Upper lobe of left lung (tissue), 6 donors: ENCODE data around the gene SAA4. TPM values are rescaled to one million over a fixed set of nuclear protein-coding genes. Genes with fewer than 3 reads are reported as not detected.

Source experiments
- ATAC-seq, 2 donors: fragments of 200-7000 bp; cut with Tn5 transposase; one replicate each; pipeline ENCODE4 v1.9.1; 2022; ENCODE audit warnings: mild to moderate bottlenecking in 2 of 2, moderate library complexity in 2 of 2; ENCODE audit not compliant: low FRiP score in 2 of 2
- DNase-seq, 2 donors: peaks; one replicate each; pipeline ENCODE4 v3.0.0-alpha.2; 2019 to 2020
- H3K27ac ChIP-seq, 4 donors: fragments of 200-600 bp; sonication (generic); one replicate each; pipeline ENCODE4 v1.5.1; 2016 to 2019
- H3K27me3 ChIP-seq, 4 donors: fragments of 200-600 bp; sonication (generic); one replicate each; pipeline ENCODE4 v1.5.1; 2017 to 2019
- H3K36me3 ChIP-seq, 4 donors: fragments of 200-600 bp; sonication (generic); one replicate each; pipeline ENCODE4 v1.5.1; 2016 to 2019
- H3K4me1 ChIP-seq, 4 donors: fragments of 200-600 bp; sonication (generic); one replicate each; pipeline ENCODE4 v1.5.1; 2018 to 2019
- H3K4me3 ChIP-seq, 4 donors: fragments of 200-600 bp; sonication (generic); one replicate each; pipeline ENCODE4 v1.5.1; 2017 to 2019; ENCODE audit warnings: mild to moderate bottlenecking in 2 of 4, moderate library complexity in 1 of 4
- H3K9me3 ChIP-seq, 4 donors: fragments of 200-600 bp; sonication (generic); one replicate each; pipeline ENCODE4 v1.5.1; 2018 to 2019
- EP300 ChIP-seq, 4 donors: sonication (generic); formaldehyde crosslinking; IDR thresholded peaks; one replicate each; pipeline ENCODE4 v1.5.1; 2017; ENCODE audit warnings: antibody characterized with exemption in 4 of 4, control low read depth in 2 of 4
- POLR2A ChIP-seq, 4 donors: fragments of 450-650 bp; IDR thresholded peaks; one replicate each; pipeline ENCODE4 v1.5.1; 2016 to 2017; ENCODE audit warnings: antibody characterized with exemption in 4 of 4, mild to moderate bottlenecking in 2 of 4
- POLR2AphosphoS5 ChIP-seq, 2 donors: sonication (generic); formaldehyde crosslinking; IDR thresholded peaks; one replicate each; pipeline ENCODE4 v1.5.1; 2017; ENCODE audit warnings: antibody characterized with exemption in 2 of 2
- WGBS, 2 donors: methylation state at CpG; one replicate each; pipeline ENCODE4 v1.1.5; 2017 to 2018; 5-methylcytosine and 5-hydroxymethylcytosine counted together
- total RNA-seq, 6 donors: library from RNA; depleted of rRNA in 4 of 6; stranded (reverse); fragments of >200 nt in 4 of 6; gene quantifications; one replicate each; pipeline versions ENCODE4 v1.1.0 to v1.2.1, GENCODE V29; 2016 to 2021
- TF ChIP-seq, protein P1 (sequence below), 6 experiments: fragments of 450-650 bp in 4 of 6; fragments of 200-600 bp in 2 of 6; sonication (generic) in 2 of 6; IDR thresholded peaks; one replicate each; pipeline ENCODE4 v1.5.1; 2016 to 2019; ENCODE audit warnings: antibody characterized with exemption in 6 of 6
- donor health status: DM: no; HTN: no; CAD: no; lungs with moderate emphysema.
- donor health status: DM: no; HTN: yes; CAD: no; lungs with severe emphysema.

Gene SAA4
- total RNA-seq, 6 donors from 2014 or later = 0.72 TPM; not detected in 5

DNA sequence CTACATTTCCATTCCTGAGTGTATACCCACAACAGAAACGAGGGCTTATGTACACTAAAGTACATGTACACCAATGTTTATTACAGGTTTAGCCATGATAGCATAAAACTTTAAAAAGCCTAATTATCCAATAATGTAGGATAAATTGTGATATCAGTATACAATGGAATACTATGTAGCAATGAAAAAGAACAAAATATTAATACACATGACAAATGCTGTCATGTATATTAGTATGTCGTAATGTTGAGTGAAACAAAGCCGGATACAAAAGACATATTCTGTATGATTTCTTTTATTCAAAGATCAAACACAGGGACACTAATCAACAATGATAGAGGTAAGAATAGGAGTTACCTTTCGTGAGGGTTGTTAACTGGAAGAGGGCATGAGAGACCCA is 2.7 kb downstream of the SAA4 start:
- DNase-seq = no peak
- TF ChIP-seq EP300 (IDR thresholded peaks at IDR 0.05) = no peak
- TF ChIP-seq, protein P1, sequence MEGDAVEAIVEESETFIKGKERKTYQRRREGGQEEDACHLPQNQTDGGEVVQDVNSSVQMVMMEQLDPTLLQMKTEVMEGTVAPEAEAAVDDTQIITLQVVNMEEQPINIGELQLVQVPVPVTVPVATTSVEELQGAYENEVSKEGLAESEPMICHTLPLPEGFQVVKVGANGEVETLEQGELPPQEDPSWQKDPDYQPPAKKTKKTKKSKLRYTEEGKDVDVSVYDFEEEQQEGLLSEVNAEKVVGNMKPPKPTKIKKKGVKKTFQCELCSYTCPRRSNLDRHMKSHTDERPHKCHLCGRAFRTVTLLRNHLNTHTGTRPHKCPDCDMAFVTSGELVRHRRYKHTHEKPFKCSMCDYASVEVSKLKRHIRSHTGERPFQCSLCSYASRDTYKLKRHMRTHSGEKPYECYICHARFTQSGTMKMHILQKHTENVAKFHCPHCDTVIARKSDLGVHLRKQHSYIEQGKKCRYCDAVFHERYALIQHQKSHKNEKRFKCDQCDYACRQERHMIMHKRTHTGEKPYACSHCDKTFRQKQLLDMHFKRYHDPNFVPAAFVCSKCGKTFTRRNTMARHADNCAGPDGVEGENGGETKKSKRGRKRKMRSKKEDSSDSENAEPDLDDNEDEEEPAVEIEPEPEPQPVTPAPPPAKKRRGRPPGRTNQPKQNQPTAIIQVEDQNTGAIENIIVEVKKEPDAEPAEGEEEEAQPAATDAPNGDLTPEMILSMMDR (IDR thresholded peaks at IDR 0.05) = no peak
- no peak for TF ChIP-seq POLR2AphosphoS5 (IDR thresholded peaks at IDR 0.05)
- TF ChIP-seq POLR2A (IDR thresholded peaks at IDR 0.05) = no peak
- no peak overlapping the region for H3K4me3 ChIP-seq
- ATAC-seq = no peak
- 86 to 94% methylated on average over 4 of the region's 4 CpGs for WGBS, 2 donors
- H3K4me1 ChIP-seq = no peaks in the 10 kb centered on the region
- H3K9me3 ChIP-seq = no peaks in the 10 kb centered on the region
- no peak overlapping the region for H3K27ac ChIP-seq
- H3K36me3 ChIP-seq = no peaks in the 10 kb centered on the region
- H3K27me3 ChIP-seq = no peaks in the 10 kb centered on the region

DNA sequence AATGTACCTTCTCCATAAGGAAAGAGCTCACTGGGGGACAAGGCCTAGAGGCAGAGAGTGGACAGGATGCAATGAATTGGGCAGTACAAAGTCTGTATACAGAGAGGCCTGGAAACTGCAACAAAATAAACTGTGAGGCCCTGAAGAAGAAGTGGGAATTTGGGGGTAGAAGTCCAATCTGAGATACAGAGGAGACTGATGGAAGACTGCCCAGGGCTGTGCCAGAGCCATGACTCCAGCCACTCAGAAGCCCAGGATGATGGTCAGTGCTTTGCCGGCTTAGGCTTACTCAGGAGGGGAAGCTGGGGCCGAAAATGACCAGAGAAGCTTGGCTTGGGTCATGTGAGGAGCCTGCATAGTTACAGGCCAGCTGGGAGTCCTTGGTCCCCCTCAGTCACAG is 5.7 kb downstream of the SAA4 start:
- DNase-seq = no peak
- TF ChIP-seq EP300 (IDR thresholded peaks at IDR 0.05) (no peak), POLR2AphosphoS5 (IDR thresholded peaks at IDR 0.05) (no peak), POLR2A (IDR thresholded peaks at IDR 0.05) (no peak)
- TF ChIP-seq, protein P1 (IDR thresholded peaks at IDR 0.05) = no peak
- peak in 1 of 2 donors; percentile 14 for ATAC-seq
- H3K4me1 ChIP-seq = no peaks in the 10 kb centered on the region
- no peaks in the 10 kb centered on the region for H3K9me3 ChIP-seq
- H3K4me3 ChIP-seq = no peak overlapping the region
- H3K27ac ChIP-seq = no peak overlapping the region
- H3K27me3 ChIP-seq = no peaks in the 10 kb centered on the region
- H3K36me3 ChIP-seq = no peaks in the 10 kb centered on the region
- WGBS, 2 donors = 74 to 77% methylated on average over 2 of the region's 2 CpGs

GRCh38 chr11:18229501-18229900 is 7.1 kb downstream of the SAA4 start:
- H3K27ac ChIP-seq = no peak overlapping the region
- WGBS, 2 donors = 48 to 59% methylated on average over 2 of the region's 3 CpGs
- ATAC-seq = no peak
- no peak for DNase-seq
- H3K9me3 ChIP-seq = no peaks in the 10 kb centered on the region
- H3K27me3 ChIP-seq = no peaks in the 10 kb centered on the region
- TF ChIP-seq EP300 (IDR thresholded peaks at IDR 0.05) = no peak
- TF ChIP-seq POLR2AphosphoS5 (IDR thresholded peaks at IDR 0.05) = no peak
- no peak for TF ChIP-seq POLR2A (IDR thresholded peaks at IDR 0.05)
- TF ChIP-seq, protein P1 (IDR thresholded peaks at IDR 0.05) = no peak
- H3K4me3 ChIP-seq = no peak overlapping the region
- H3K36me3 ChIP-seq = no peaks in the 10 kb centered on the region
- no peaks in the 10 kb centered on the region for H3K4me1 ChIP-seq

DNA sequence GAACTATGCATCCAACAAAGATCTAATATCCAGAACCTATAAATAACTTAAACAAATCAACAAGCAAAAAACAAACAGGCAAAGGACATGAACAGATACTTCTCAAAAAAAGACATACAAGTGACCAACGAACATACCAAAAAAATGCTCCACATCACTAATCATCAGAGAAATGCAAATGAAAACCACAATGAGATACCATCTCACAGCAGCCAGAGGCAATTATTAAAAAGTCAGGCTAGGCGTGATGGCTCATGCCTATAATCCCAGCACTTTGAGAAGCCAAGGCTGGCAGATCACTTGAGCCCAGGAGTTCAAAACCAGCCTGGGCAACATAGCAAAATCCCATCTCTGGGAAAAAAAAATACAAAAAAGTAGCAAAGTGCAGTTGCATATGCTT is 10.7 kb downstream of the SAA4 start:
- no peaks in the 10 kb centered on the region for H3K9me3 ChIP-seq
- no peaks in the 10 kb centered on the region for H3K4me1 ChIP-seq
- no peak overlapping the region for H3K4me3 ChIP-seq
- no peak for TF ChIP-seq POLR2AphosphoS5 (IDR thresholded peaks at IDR 0.05)
- no peak for TF ChIP-seq EP300 (IDR thresholded peaks at IDR 0.05)
- TF ChIP-seq POLR2A (IDR thresholded peaks at IDR 0.05) = no peak
- TF ChIP-seq, protein P1 (IDR thresholded peaks at IDR 0.05) = no peak
- H3K27me3 ChIP-seq = no peaks in the 10 kb centered on the region
- ATAC-seq = no peak
- 70 to 71% methylated on average over 2 of the region's 2 CpGs for WGBS, 2 donors
- no peak overlapping the region for H3K27ac ChIP-seq
- no peak for DNase-seq
- no peaks in the 10 kb centered on the region for H3K36me3 ChIP-seq

GRCh38 chr11:18223591-18224387 is 12.8 kb downstream of the SAA4 start:
- ATAC-seq (no peak), DNase-seq (no peak)
- Histone ChIP-seq H3K36me3 (no peaks in the 10 kb centered on the region), H3K9me3 (no peaks in the 10 kb centered on the region), H3K27me3 (no peaks in the 10 kb centered on the region), H3K27ac (no peak overlapping the region), H3K4me1 (no peaks in the 10 kb centered on the region), H3K4me3 (no peak overlapping the region)
- TF ChIP-seq EP300 (IDR thresholded peaks at IDR 0.05) (no peak), POLR2A (IDR thresholded peaks at IDR 0.05) (no peak), POLR2AphosphoS5 (IDR thresholded peaks at IDR 0.05) (no peak)
- TF ChIP-seq, protein P1 (IDR thresholded peaks at IDR 0.05) = no peak
- 53 to 58% methylated on average over 3 of the region's 3 CpGs for WGBS, 2 donors
